SW 1271 (cell line): Measurements from ENCODE around the gene UNC13A.
"Not testable (repeated sequence)": the region's sequence is repeated elsewhere in the genome, so short reads cannot be mapped to it uniquely, and the experiment has no call there.

ENCODE experiments used
- DNase-seq, 2 experiments: peaks; one replicate each; lab custom pipeline; 2025; lab: John Stamatoyannopoulos, UW

UNC13A gene

DNA sequence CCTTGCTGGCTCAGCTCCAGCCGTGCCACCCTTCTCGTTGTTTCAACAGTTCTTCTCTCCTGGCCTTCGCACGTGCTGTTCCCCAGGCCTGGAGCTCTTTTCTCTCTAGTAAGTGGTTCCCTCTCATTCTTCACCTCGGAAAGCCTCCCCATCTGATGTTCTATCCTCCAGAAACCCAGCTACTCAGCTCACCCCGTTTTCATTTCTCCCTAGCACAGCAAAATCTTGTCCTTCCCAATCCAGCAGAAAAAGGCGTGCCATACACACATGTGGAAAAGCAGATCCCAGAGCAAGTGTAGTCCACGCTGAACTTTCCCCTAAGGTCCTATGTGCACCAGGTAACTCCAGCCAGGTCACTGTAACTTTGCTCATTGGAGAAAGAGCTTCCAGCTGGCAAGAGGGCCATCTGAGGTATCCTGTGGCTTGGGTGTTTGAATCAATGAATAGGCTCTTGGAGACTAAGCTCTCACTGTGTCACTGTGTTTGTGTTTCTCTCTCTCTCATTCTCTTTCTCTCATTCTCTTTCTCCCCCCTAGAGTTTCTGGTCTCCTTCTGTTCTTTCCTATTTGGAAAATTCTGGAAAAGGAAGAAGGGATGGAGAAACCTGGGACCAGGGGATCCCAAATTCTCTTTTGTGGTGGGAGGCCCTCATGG lies 83.7 kb downstream of the UNC13A start:
- DNase-seq = no peak

GRCh38 chr19:17602872-17603510 lies 85.2 kb downstream of the UNC13A start:
- no peak for DNase-seq

DNA sequence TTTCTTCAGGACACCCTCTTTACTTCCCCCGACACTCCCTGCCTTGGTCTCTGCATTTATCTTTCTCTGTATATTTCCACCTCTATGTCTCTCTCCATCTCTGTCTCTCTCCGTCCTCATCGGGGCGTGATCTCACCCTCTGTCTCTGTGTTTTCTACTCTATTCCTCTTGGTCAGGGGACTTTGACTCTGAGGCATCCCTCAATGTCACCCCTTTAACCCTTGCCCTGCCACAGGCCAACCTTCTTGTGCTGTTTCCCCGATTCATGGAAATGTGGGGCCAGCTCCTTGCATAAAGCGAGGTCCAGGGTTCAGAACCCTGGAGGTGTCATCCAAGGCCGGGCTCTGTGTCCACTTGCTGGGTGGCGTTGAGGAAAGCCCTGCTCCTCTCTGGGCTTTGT lies 85.9 kb downstream of the UNC13A start:
- DNase-seq = no peak

DNA sequence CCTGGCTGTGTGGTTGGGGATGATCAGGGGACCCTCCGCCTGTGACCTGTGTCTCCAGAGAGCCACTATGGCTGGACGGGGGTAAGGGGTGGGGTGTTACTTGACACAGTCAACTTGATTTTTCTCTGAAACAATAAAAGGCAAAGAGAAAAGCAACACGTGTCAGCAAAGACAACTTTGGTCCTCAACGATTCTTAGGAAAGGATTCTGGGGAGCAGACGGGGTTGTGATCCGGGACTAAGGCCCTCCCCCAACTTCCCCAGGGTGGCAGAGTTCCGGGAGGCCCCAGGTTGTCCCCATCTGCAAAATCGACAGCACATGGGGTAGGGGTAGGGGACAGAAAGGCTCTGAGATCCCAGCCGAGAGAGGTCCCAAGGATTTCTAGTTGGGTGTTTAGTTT lies 86.5 kb downstream of the UNC13A start:
- no peak for DNase-seq

DNA sequence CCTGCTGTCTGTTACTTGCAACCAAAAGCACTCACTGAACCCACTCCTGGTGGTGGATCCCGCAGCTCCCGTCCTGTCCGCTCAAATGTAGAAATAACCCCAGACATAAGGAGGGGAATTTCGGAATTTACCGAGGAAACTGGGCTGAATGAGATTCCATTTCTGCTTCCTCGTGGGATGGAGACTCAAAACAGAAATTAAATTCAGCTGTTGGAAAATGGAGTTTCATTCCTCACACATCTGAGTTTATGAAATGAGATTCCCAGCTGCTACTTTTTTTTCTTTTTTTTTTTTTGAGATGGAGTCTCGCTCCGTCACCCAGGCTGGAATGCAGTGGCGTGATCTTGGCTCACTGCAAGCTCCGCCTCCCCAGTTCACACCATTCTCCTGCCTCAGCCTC lies 88.4 kb downstream of the UNC13A start:
- DNase-seq = no peak

DNA sequence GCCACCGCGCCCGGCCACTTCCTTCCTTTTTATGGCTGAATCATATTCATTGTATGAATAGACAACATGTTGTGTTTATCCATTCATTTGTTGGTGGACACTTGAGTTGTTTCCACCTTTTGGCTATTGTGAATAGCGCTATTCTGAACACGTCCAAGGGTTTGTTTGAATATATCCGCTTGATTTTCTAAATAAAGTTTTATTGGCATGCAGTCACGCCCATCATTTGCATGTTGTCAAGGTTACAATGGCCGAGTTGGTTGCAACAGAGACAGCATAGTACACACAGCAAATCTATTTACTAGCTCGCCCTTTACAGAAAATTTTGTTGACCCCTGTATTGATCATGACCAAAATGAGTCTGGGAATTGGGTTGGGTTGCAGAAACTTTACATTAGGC lies 89.2 kb downstream of the UNC13A start:
- DNase-seq = no peak

GRCh38 chr19:17598063-17598462 lies 90.1 kb downstream of the UNC13A start:
- DNase-seq = not testable (repeated sequence)

DNA sequence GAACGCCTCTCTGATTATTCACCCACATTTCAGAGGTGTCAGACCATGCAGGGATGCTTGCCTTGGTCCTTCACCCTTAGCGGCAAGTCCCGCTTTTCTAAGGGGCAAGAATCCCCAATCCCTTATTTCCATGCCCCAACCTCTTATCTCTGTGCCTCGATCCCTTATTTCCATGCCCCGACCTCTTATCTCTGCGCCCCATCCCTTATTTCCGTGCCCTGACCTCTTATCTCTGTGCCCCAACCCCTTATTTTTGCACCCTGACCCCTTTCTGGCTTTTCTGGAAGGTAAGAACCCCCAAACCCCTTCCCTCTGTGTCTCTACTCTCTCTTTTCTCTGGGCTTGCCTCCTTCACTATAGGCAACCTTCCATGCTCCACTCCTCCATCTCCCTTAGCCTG lies 93.9 kb downstream of the UNC13A start:
- not testable (repeated sequence) for DNase-seq

- DNase-seq = no peak
Measured at GRCh38 chr19:17590866-17591265, 97.3 kb downstream of the UNC13A start.

DNA sequence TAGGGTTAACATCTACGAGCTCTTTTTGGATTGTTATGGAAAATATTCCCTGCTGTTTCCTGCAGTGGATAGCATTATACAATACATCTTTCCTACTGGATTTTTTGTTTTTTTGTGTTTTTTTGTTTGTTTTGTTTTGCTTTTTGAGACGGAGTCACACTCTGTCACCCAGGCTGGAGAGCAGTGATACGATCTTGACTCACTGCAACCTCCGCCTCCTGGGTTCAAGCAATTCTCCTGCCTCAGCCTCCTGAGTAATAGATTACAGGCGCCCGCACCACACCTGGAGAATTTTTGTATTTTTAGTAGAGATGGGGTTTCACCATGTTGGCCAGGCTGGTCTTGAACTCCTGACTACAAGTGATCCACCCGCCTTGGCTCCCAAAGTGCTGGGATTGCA lies 102.8 kb downstream of the UNC13A start:
- not testable (repeated sequence) for DNase-seq

GRCh38 chr19:17584132-17584531 lies 104.0 kb downstream of the UNC13A start:
- no peak for DNase-seq

GRCh38 chr19:17582613-17583012 lies 105.5 kb downstream of the UNC13A start:
- no peak for DNase-seq

DNA sequence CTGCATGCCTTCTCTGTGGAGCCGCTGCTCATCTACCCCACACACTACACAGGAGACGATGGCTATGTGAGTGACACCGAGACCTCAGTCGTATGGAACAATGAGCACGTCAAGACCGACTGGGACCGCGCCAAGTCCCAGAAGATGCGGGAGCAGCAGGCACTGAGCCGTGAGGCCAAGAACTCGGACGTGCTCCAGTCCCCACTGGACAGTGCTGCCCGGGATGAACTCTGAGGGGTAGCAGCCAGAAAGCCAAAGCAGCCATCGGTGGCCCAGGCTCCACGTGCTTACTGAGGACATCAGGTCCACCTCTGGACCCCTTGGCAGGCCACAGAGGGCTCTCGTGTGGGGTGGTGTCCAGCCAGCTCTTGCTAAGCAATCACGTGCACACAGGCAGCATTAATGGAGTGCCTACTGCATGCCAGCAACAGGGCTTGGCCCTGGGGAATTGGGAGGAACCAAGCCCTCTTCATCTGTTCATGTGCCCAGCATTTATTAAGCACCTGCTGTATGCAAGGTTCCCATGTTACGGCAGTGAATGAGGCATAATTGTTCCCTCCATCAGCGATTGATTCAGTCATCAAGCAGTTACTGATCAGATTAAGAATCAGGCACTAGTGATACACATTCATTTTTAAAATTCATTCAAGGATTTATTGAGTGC lies 106.8 kb downstream of the UNC13A start:
- DNase-seq = no peak

DNA sequence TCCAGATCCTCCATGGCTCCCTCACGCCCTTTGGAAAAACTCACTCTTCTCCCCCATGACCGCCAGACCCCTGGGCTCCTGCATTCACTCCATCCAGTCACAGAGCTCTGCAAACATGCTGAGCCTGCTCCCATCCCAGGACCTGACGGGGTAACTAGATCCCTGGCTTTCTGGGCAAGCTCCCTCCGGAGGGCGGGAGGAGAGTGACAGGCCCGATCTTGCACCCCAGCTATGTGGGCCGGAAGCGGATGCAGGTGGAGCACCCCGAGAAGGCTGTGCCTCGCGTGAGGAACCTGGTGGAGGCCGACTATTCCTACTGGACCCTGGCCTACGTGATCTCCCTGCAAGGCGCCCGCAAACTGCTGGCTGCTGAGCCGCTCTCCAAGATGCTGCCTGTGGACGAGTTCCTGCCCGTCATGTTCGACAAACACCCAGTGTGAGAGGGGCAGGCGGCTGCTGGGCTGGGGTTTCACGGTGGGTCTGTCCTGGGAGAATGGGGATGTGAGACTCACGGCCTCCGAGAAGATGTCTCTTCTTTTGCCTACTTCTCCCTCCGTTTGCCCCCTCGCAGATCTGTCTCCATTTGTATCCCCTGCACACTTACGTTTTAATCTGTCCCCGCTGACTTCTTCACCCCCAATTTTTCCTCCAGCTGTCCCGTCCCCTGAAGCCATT lies 107.5 kb downstream of the UNC13A start:
- DNase-seq = no peak

DNA sequence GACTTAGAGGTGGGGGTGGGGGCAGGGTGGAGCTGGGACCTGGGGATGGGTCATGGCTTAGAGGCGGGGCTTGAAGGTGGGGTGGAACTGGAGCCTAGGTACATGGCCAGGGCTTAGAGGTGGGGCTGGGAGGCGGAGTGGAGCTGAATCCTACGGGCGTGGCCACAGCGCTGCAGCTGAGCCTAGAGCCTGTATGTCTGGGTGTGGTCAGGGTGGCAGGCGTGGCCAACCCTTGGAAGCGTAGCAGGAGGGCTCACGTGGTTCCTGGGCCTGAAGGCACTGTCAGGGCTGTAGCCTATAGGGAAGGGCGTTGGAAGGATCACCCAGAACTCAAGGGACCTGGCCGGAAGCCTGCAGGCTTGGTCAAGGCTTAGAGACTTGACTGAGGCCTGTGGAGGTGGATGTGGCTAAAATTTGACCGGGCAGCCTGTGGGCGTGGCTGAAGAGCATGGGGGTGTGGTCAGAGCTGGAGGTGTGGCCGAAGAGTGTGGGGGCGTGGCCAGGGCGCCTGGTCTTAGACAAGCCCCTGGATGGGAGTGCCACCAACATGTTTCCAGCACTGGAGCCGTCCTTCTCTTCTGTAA lies 108.4 kb downstream of the UNC13A start:
- DNase-seq = peak; percentile 53 to 75

DNA sequence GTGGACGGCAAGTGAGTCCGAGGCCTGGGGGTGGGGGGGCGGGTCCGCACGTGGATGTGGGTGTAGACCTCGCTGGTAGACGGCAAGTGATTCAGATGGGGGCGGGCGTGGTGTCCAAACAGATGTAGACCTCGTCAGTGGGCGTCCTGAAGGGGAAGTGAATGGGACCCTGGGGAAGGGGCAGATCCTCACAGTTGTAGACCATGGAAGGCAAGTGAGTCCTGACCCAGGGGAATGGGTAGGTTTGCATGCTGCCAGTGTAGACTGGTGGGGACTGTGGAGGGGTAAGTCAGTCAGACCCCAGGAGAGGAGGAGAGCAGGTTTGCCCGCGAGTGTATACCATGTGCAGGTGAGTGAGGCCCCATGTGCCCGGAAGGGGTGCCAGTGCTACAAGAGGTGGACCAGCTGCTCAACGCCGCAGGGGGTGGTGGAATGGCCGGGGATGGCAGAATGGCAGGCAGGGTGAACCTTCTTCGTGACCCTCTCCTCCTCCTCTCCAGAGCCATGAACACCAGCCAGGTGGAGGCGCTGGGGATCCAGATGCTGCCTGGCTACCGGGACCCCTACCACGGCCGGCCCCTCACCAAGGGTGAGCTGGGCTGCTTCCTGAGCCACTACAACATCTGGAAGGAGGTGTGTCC lies 110.6 kb downstream of the UNC13A start:
- DNase-seq = no peak

DNA sequence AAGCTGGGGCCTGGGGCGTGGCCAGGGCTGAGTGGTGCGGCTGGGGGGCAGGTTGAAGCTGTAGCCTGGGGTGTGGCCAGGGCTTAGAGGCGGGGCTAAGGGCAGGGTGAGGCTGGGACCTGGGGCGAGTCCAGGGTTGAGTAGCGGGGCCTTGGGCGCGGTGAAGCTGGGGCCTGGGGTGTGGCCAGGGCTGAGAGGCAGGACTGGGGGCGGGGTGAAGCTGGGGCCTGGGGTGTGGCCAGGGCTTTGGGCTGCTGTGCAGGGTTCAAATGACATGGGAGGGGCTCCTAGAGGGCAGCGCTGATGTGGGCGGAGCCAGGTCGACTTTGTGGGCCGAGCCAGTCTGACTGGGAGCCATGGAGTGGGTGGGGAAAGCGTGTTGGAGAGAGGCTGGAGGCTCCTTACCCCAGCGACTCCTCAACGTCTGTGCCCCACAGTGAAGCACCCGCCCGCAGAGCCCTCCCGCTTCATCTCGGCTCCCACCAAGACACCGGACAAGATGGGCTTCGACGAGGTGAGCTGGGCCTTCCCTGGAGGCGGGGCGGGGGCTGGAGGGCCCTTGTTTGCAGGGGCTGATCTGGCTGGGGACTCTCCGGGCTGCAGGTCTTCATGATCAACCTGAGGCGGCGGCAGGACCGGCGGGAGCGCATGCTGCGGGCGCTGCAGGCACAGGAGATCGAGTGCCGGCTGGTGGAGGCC lies 111.2 kb downstream of the UNC13A start:
- peak in 1 of 2 experiments; percentile 26 for DNase-seq

- DNase-seq = no peak
Measured at GRCh38 chr19:17575871-17576757, 112.0 kb downstream of the UNC13A start.

- no peak for DNase-seq
Measured at GRCh38 chr19:17572638-17573037, 115.5 kb downstream of the UNC13A start.

GRCh38 chr19:17570791-17571190 lies 117.4 kb downstream of the UNC13A start:
- no peak for DNase-seq
